SK-N-MC (cell line): ENCODE results near the gene ZCCHC24.

Experiments used
- EZH2 ChIP-seq: fragments of 200-600 bp; sonication (generic); IDR thresholded peaks from one replicate; pipeline ENCODE4 v1.6.1; 2017; ENCODE audit warnings: antibody characterized with exemption
- POLR2AphosphoS5 ChIP-seq: IDR thresholded peaks from 2 replicates; pipeline ENCODE4 v1.6.1; 2012; ENCODE audit warnings: mild to moderate bottlenecking, low read depth, low read length, borderline replicate concordance

DNA sequence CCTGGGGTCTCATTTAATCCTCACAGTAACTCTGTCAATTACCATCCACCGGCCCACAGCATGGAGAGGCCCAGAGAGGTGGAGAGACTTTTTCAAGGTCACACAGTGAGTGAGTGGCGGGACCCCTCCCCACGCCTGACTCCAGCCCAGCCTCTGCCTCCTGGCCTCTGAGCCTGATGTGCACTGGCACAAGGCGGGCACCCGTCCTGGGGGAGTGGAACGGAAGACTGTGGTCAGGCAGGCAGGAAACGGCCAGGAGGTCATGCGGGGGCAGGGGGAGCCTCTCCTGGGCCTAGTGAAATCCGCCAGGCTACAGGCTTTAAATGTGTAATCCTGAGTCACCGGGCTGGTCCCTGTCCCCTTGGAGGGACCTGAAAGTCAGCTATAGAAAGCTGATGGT, 32.2 kb downstream of the ZCCHC24 start:
- TF ChIP-seq EZH2 (no peak), POLR2AphosphoS5 (no peak)
